Sigmoid colon (tissue), 7 donors: ENCODE data around the gene PPP1R12B. TPM values are rescaled to one million over a fixed set of nuclear protein-coding genes. Genes with fewer than 3 reads are reported as not detected.
A peak's percentile ranks its signal among the peaks of the same experiment; 100 is the strongest.
"Not testable (repeated sequence)": the region's sequence is repeated elsewhere in the genome, so short reads cannot be mapped to it uniquely, and the experiment has no call there.

Source experiments
- DNase-seq: peaks from one replicate; pipeline ENCODE4 v3.0.0-alpha.2; 2019
- H3K27ac ChIP-seq, 4 donors: fragments of 200-600 bp; sonication (generic); one replicate each; pipeline ENCODE4 v1.5.1; 2016 to 2019; ENCODE audit warnings: mild to moderate bottlenecking in 1 of 4
- H3K27me3 ChIP-seq, 3 donors: fragments of 200-600 bp; sonication (generic); one replicate each; pipeline ENCODE4 v1.5.1; 2019; ENCODE audit warnings: mild to moderate bottlenecking in 1 of 3
- H3K36me3 ChIP-seq, 4 donors: fragments of 200-600 bp; sonication (generic); one replicate each; pipeline ENCODE4 v1.5.1; 2016 to 2019
- H3K4me1 ChIP-seq, 4 donors: fragments of 200-600 bp; sonication (generic); one replicate each; pipeline ENCODE4 v1.5.1; 2017 to 2019
- H3K4me3 ChIP-seq, 4 donors: fragments of 200-600 bp; sonication (generic); one replicate each; pipeline ENCODE4 v1.5.1; 2017 to 2019; ENCODE audit warnings: mild to moderate bottlenecking in 2 of 4, moderate library complexity in 1 of 4
- H3K9me3 ChIP-seq, 4 donors: fragments of 200-600 bp in 3 of 4; sonication (generic) in 3 of 4; one replicate each; pipeline versions ENCODE4 v1.5.1 to v1.6.1; 2013 to 2019
- CTCF ChIP-seq, 4 experiments: fragments of 450-650 bp in 3 of 4; fragments of 200-600 bp in 1 of 4; IDR thresholded peaks; one replicate each; pipeline ENCODE4 v1.5.1; 2016 to 2019; ENCODE audit warnings: antibody characterized with exemption in 4 of 4, mild to moderate bottlenecking in 3 of 4, moderate library complexity in 2 of 4
- EP300 ChIP-seq, 4 donors: sonication (generic); formaldehyde crosslinking; IDR thresholded peaks; one replicate each; pipeline ENCODE4 v1.6.1; 2017; ENCODE audit warnings: antibody characterized with exemption in 4 of 4
- POLR2A ChIP-seq, 2 donors: fragments of 450-650 bp; IDR thresholded peaks; one replicate each; pipeline ENCODE4 v1.6.1; 2016; ENCODE audit warnings: antibody characterized with exemption in 2 of 2, mild to moderate bottlenecking in 2 of 2, moderate library complexity in 2 of 2
- POLR2AphosphoS5 ChIP-seq, 4 donors: sonication (generic); formaldehyde crosslinking; IDR thresholded peaks; one replicate each; pipeline ENCODE4 v1.6.1; 2017; ENCODE audit warnings: antibody characterized with exemption in 4 of 4
- WGBS, 2 donors: extraction: QIAGEN DNeasy Blood & Tissue Kit; methylation state at CpG; one replicate each; pipeline ENCODE4 v1.1.7; 2013; 5-methylcytosine and 5-hydroxymethylcytosine counted together
- intact Hi-C: fragments of 100-400 bp; cut with DNase I; formaldehyde crosslinking; loops from one replicate; pipeline ENCODE4 v1.15.1; 2023
- polyA plus RNA-seq, 3 donors: library from polyadenylated mRNA; stranded (reverse); fragments of 200-250 nt; gene quantifications; one replicate each; pipeline ENCODE4 v1.2.3, GENCODE V29; 2013
- total RNA-seq, 4 donors: library from RNA; depleted of rRNA; stranded (reverse); fragments of >200 nt; gene quantifications; one replicate each; pipeline ENCODE4 v1.1.0, GENCODE V29; 2016
- donor health status: healthy with polysubstance abuse.
- donor health status: Bipolar disorder and iron deficiency.
- donor health status: healthy.

Gene PPP1R12B
- total and polyA plus RNA-seq, 7 donors = 5.3 to 995 (median 493) TPM

GRCh38 chr1:202348005-202348508 is 442 bp upstream of the PPP1R12B start:
- no peak for TF ChIP-seq POLR2AphosphoS5 (IDR thresholded peaks at IDR 0.05)
- TF ChIP-seq POLR2A (IDR thresholded peaks at IDR 0.05) = no peak
- no peak for TF ChIP-seq CTCF (IDR thresholded peaks at IDR 0.05)
- no peak for TF ChIP-seq EP300 (IDR thresholded peaks at IDR 0.05)
- Histone ChIP-seq H3K4me1 (peaks cover 0 to 21% (median 14%) of the 10 kb centered on the region in 4 donors), H3K9me3 (no peaks in the 10 kb centered on the region), H3K36me3 (no peaks in the 10 kb centered on the region), H3K27me3 (no peaks in the 10 kb centered on the region), H3K4me3 (peak overlapping the region in 1 of 4 donors; percentile 98), H3K27ac (peak overlapping the region; percentile 47 to 69 (median 56))
- intact Hi-C loops = loop anchor here (5.0 kb wide), 1 partner anchor 59 kb away; no protein-coding TSS in a partner anchor
- DNase-seq = no peak
- 47 to 49% methylated on average over 6 of the region's 6 CpGs for WGBS, 2 donors

DNA sequence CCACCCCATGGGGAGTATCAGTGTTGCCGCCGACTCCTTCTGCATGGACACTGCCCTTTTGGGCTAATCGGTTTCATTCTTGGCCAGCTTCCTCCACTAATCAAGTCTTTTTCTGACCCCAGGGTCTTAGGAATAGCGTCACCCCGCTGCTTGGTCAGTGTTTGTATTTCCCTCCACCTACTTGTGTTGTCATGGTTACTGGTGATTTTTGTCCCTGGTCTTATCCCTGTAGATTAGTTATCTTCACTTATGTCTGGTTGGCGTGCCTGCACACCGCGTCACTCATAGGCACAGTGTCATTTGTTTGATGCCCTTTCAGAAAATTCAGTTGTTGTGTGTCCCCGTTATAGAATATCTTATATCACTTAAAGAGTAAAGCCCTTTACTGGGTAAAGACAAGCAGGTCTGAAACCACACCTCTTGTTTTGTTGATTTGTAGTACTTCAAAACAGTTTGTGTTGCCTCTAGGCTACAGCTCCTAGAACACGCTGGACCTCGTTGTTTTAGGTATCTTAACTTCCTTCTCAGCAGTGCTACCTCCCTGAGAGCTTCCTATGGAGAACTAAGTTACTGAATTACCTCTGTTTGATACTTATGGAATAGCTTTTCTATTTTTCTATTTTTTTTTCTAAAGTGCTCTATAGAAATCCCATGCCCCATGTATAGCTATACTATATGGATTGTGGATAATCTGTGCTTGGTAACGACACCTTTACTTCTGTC is 868 bp downstream of the PPP1R12B start:
- Histone ChIP-seq H3K4me1 (peaks cover 0 to 21% (median 14%) of the 10 kb centered on the region in 4 donors), H3K27me3 (no peaks in the 10 kb centered on the region), H3K4me3 (peak overlapping the region; percentile 64 to 100 (median 96)), H3K36me3 (no peaks in the 10 kb centered on the region), H3K27ac (peak overlapping the region; percentile 84 to 96 (median 90)), H3K9me3 (no peaks in the 10 kb centered on the region)
- 3 to 6% methylated on average over 12 of the region's 12 CpGs for WGBS, 2 donors
- intact Hi-C loops = loop anchor here (5.0 kb wide), 1 partner anchor 58 kb away; no protein-coding TSS in a partner anchor
- no peak for TF ChIP-seq POLR2A (IDR thresholded peaks at IDR 0.05)
- no peak for TF ChIP-seq POLR2AphosphoS5 (IDR thresholded peaks at IDR 0.05)
- TF ChIP-seq CTCF (IDR thresholded peaks at IDR 0.05) = no peak
- TF ChIP-seq EP300 (IDR thresholded peaks at IDR 0.05) = no peak
- DNase-seq = no peak

GRCh38 chr1:202351725-202352124 is 3.2 kb downstream of the PPP1R12B start:
- no peak overlapping the region for H3K4me3 ChIP-seq
- TF ChIP-seq CTCF (IDR thresholded peaks at IDR 0.05) (no peak), POLR2AphosphoS5 (IDR thresholded peaks at IDR 0.05) (no peak), POLR2A (IDR thresholded peaks at IDR 0.05) (no peak), EP300 (IDR thresholded peaks at IDR 0.05) (no peak)
- H3K27me3 ChIP-seq = no peaks in the 10 kb centered on the region
- no peak for DNase-seq
- intact Hi-C loops = no loop called here
- no peaks in the 10 kb centered on the region for H3K36me3 ChIP-seq
- H3K9me3 ChIP-seq = no peaks in the 10 kb centered on the region
- peaks cover 0 to 21% (median 14%) of the 10 kb centered on the region in 4 donors for H3K4me1 ChIP-seq
- 85 to 89% methylated on average over 2 of the region's 2 CpGs for WGBS, 2 donors
- H3K27ac ChIP-seq = no peak overlapping the region

DNA sequence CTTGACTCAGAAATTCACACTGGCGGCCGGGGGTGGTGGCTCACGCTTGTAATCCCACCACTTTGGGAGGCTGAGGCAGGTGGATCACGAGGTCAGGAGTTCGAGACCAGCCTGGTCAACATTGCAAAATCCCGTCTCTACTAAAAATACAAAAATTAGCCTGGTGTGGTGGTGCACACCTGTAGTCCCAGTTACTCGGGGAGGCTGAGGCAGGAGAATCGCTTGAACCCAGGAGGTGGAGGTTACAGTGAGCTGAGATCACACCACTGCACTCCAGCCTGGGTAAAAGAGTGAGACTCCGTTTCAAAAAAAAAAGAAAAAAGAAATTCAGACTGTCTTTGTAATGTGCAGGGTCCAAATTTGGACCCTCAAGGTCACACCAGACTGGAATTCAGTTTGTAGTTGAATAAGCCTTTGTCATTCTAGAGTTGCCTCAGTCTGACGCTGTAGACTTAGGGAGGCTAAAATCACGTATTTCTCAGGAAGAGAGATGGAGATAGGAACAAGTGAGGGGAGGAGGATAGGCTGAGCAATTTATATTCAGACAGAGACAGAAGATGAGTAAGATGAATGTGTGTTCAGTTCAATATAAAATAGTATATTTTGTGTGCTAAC is 4.2 kb downstream of the PPP1R12B start:
- H3K4me3 ChIP-seq, DNase-seq, H3K27me3 ChIP-seq, intact Hi-C loops, H3K9me3 ChIP-seq, H3K36me3 ChIP-seq, H3K27ac ChIP-seq: not testable (repeated sequence)
- peaks cover 0 to 21% (median 14%) of the 10 kb centered on the region in 4 donors for H3K4me1 ChIP-seq
- WGBS, 2 donors = 94 to 96% methylated on average over 11 of the region's 11 CpGs

DNA sequence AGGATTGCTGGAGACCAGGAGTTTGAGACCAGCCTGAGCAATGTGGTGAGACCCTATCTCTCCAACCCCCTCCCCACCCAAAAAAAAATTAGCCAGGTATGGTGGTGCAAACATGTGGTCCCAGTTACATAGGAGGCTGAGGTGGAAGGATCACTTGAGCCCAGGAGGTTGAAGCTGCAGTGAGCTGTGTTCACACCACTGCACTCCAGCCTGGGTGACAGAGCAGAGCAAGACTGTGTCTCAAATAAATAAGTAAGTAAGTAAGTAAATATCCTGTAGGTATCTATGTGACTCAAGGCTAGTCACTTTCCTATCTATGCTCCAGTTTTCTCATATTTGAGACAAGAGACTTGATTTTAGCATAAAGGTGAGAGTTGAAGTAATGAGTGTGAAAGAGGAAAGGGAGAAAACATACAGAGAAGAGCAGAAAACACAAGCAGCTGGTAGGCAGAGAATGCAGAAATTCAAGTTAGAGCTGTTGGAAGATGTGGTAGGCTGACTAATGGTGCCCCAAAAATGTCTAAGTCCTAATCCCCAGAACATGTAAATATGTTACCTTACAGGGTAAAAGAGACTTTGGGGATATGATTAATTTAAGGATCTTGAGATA is 7.5 kb downstream of the PPP1R12B start:
- Histone ChIP-seq H3K4me1 (peaks cover 0 to under 1% (median 0%) of the 10 kb centered on the region in 4 donors), H3K36me3 (no peaks in the 10 kb centered on the region), H3K9me3 (no peaks in the 10 kb centered on the region), H3K4me3 (no peak overlapping the region), H3K27me3 (no peaks in the 10 kb centered on the region), H3K27ac (no peak overlapping the region)
- TF ChIP-seq POLR2A (IDR thresholded peaks at IDR 0.05) (no peak), EP300 (IDR thresholded peaks at IDR 0.05) (no peak), POLR2AphosphoS5 (IDR thresholded peaks at IDR 0.05) (no peak), CTCF (IDR thresholded peaks at IDR 0.05) (no peak)
- DNase-seq = no peak
- intact Hi-C loops = no loop called here
